HG02798 (cell line): ENCODE data around the gene PRKN.

Source experiments
- ATAC-seq: cut with Tn5 transposase; IDR thresholded peaks from one replicate; pipeline ENCODE4 v1.9.1; 2021; ENCODE audit warnings: mild to moderate bottlenecking; ENCODE audit not compliant: unreplicated experiment, poor library complexity

The PRKN gene

GRCh38 chr6:161301338-161301737 is 1426.2 kb downstream of the PRKN start:
- no peak for ATAC-seq

DNA sequence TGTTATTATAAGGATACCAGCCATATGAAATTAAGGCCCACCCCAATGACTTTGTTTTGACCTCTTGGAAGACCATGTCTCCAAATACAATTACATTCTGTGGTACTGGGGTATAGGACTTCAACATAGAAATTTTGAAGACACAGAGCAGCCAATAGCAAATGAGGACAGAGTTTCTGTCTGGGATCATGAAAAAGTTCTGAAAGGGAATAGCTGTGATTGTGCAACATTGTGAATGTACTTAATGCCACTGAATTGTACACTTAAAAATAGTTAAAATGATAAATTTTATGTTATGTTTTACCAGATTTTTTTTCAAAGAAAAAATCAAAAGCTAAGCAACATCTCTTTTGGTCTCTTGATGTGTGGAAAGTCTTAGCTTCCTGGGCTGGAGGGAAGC is 1426.7 kb downstream of the PRKN start:
- ATAC-seq = no peak

- ATAC-seq = no peak
Observed at GRCh38 chr6:161299726-161300125, 1427.8 kb downstream of the PRKN start.
